Transverse colon (tissue), 3 donors: Measurements from ENCODE around the gene NUP54.

Experiments used
- POLR2A ChIP-seq: fragments of 450-650 bp; IDR thresholded peaks from one replicate; pipeline ENCODE4 v1.6.1; 2016; ENCODE audit warnings: antibody characterized with exemption, mild to moderate bottlenecking, moderate library complexity
- TF ChIP-seq, protein P1 (sequence below), 5 experiments: fragments of 200-600 bp in 3 of 5; fragments of 450-650 bp in 2 of 5; sonication (generic) in 3 of 5; IDR thresholded peaks; 1 replicate in 2 of 5; 2 replicates in 3 of 5; pipeline ENCODE4 v1.5.1; 2016 to 2017; ENCODE audit warnings: antibody characterized with exemption in 5 of 5, inconsistent platforms in 3 of 5, mild to moderate bottlenecking in 2 of 5, moderate library complexity in 1 of 5

DNA sequence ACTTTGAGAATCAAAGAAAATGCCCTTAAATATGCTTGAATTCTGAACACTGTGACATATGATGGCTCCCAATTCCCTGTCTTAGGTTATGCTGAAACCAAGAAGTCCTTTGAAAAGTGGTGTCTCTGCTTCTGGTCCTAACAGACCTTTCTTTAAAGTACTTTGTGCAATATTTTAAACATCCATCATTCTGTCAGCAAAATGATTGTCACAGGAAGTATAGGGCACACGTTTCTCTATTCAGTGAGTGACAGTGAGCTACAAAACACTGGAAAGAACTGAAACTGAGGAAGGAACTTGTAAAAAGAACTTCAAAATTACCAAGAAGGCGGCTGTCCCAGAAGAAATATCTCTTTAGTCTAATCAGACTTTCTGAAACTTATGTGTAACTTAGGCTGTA, 12.2 kb upstream of the NUP54 start:
- TF ChIP-seq POLR2A, result no peak
- TF ChIP-seq, protein P1, sequence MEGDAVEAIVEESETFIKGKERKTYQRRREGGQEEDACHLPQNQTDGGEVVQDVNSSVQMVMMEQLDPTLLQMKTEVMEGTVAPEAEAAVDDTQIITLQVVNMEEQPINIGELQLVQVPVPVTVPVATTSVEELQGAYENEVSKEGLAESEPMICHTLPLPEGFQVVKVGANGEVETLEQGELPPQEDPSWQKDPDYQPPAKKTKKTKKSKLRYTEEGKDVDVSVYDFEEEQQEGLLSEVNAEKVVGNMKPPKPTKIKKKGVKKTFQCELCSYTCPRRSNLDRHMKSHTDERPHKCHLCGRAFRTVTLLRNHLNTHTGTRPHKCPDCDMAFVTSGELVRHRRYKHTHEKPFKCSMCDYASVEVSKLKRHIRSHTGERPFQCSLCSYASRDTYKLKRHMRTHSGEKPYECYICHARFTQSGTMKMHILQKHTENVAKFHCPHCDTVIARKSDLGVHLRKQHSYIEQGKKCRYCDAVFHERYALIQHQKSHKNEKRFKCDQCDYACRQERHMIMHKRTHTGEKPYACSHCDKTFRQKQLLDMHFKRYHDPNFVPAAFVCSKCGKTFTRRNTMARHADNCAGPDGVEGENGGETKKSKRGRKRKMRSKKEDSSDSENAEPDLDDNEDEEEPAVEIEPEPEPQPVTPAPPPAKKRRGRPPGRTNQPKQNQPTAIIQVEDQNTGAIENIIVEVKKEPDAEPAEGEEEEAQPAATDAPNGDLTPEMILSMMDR (IDR thresholded peaks at IDR 0.05), result no peak
